ENCODE data around the gene CFAP251.

- TF ChIP-seq CTCF (conservative IDR thresholded peaks at IDR 0.05; ENCODE audit: low read depth, low read length) (no peak), EZH2 (IDR thresholded peaks at IDR 0.05; ENCODE audit: borderline replicate concordance, low read depth, low read length, poor library complexity, severe bottlenecking) (no peak)
These were observed 267 bp downstream of the CFAP251 start for GRCh38 chr12:121918679-121919038.
